ENCODE data around the gene SNX8.
"Not testable (repeated sequence)": the region's sequence is repeated elsewhere in the genome, so short reads cannot be mapped to it uniquely, and the experiment has no call there.

The SNX8 gene

GRCh38 chr7:2326951-2327350 is 12.7 kb upstream of the SNX8 start:
- DNase-seq = no peak

DNA sequence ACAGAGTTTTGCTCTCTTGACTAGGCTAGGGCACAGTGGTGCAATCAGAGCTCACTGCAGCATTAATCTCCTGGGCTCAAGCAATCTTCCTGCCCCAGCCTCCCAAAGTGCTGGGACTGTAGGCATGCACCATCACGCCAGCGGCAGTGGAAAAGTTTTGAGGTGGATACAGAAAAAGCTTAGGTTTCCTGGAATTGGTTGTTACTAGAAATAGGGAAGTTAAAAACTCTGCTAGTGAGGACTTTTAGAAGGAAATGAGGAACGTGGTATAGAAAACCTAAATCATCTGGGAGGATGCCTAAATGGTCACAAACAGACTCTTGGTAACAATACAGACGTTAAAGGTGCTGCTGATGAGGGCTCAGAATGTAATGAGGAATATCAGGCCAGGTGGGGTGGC is 10.9 kb upstream of the SNX8 start:
- no peak for DNase-seq

DNA sequence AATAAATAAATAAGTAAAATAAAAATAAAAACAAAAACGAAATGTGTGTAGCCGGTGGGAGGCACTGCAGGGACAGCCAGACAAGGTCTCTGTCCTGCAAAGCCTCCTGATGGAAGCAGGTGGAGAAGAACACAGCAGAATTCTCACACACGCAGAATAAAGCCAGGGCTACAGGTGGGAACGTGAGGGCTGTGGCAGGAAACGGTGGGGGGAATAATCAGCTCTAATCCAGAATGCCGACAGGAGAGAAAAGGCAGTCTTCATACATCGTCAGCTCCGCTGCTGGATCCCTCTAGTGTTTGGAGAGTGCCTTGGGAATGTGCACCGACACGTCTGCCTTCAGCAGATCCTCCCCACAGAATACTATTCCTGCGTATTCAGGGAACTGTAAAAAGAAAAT is 6.8 kb upstream of the SNX8 start:
- DNase-seq = no peak

GRCh38 chr7:2317556-2318293 is 3.5 kb upstream of the SNX8 start:
- no peak for DNase-seq

DNA sequence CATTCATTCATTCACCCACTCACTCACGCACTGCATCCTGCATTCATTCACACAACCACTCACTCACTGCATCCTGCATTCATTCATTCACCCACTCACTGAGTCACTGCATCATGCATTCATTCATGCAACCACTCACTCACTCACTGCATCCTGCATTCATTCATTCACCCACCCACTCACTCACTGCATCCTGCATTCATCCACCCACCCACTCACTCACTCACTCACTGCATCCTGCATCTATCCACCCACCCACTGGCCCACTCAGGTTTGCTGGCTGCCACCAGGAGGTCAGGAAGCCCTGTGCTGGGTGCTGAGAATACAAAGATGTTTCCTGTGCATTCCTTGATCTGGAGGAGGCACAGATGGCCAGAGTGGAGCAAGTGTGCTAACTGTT is 2.3 kb upstream of the SNX8 start:
- DNase-seq = no peak

DNA sequence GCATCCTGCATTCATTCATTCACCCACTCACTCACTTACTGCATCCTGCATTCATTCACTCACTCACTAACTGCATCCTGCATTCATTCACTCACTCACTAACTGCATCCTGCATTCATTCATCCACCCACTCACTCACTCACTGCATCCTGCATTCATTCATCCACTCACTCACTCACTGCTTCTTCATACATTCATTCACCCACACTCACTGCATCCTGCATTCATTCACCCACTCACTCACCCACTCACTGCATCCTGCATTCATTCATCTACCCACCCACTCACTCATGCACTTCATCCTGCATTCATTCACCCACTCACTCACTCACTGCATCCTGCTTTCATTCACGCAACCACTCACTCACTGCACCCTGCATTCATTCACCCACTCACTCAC is 1.5 kb upstream of the SNX8 start:
- no peak for DNase-seq

DNA sequence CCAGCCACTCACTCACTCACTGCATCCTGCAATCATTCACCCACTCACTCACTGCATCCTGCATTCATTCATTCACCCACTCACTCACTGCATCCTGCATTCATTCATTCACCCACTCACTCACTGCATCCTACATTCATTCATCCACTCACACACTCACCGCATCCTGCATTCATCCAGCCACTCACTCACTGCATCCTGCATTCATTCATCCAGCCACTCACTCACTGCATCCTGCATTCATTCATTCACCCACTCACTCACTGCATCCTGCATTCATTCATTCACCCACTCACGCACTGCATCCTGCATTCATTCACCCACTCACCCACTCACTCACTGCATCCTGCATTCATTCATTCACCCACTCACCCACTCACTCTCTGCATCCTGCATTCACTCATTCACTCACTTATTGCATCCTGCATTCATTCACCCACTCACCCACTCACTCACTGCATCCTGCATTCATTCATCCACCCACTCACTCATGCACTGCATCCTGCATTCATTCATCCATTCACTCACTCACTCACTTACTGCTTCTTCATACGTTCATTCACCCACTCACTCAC is 802 bp upstream of the SNX8 start:
- not testable (repeated sequence) for DNase-seq

GRCh38 chr7:2313450-2314208 is 612 bp downstream of the SNX8 start:
- DNase-seq = no peak

- no peak for DNase-seq
Observed at GRCh38 chr7:2312267-2312929, 1.8 kb downstream of the SNX8 start.

DNA sequence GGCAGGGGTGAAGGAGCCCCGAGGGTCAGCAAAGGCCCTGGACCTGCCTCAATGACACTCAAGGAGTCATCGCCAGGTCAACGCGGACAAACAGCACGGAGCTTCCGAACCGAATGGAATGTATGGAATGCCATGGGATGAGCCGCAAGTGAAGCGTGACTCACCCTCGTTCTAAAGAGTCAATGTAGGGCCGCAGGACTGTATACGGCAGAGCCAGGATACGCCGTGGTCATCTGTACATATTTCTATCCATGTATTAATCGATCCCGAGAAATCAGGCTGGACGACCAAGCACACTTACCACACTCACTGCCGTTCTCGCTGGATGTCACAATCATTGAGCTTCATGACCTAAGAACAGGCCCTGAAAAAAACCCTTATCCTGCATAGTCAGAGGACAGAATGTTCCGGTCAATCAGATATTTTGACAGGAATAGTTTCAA is 4.3 kb downstream of the SNX8 start:
- DNase-seq = no peak

GRCh38 chr7:2307690-2308107 is 6.5 kb downstream of the SNX8 start:
- DNase-seq = no peak

GRCh38 chr7:2306688-2307087 is 7.6 kb downstream of the SNX8 start:
- DNase-seq = no peak

GRCh38 chr7:2305258-2305657 is 9.0 kb downstream of the SNX8 start:
- DNase-seq = not testable (repeated sequence)

DNA sequence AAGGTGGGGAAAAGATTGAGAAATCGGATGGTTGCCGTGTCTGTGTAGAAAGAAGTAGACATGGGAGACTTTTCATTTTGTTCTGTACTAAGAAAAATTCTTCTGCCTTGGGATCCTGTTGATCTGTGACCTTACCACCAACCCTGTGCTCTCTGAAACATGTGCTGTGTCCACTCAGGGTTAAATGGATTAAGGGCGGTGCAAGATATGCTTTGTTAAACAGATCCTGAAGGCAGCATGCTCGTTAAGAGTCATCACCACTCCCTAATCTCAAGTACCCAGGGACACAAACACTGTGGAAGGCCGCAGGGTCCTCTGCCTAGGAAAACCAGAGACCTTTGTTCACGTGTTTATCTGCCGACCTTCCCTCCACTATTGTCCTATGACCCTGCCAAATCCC is 10.7 kb downstream of the SNX8 start:
- not testable (repeated sequence) for DNase-seq

DNA sequence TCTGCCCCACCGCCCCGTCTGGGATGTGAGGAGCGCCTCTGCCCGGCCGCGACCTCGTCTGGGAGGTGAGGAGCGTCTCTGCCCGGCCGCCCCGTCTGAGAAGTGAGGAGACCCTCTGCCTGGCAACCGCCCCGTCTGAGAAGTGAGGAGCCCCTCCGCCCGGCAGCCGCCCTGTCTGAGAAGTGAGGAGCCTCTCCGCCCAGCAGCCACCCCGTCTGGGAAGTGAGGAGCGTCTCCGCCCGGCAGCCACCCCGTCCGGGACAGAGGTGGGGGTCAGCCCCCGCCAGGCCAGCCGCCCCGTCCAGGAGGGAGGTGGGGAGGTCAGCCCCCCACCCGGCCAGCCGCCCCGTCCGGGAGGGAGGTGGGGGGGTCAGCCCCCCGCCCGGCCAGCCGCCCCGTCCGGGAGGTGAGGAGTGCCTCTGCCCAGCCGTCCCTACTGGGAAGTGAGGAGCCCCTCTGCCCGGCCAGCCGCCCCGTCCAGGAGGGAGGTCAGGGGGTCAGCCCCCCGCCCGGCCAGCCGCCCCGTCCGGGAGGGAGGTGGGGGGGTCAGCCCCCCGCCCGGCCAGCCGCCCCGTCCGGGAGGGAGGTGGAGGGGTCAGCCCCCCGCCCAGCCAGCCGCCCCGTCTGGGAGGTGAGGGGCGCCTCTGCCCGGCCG is 11.4 kb downstream of the SNX8 start:
- not testable (repeated sequence) for DNase-seq

DNA sequence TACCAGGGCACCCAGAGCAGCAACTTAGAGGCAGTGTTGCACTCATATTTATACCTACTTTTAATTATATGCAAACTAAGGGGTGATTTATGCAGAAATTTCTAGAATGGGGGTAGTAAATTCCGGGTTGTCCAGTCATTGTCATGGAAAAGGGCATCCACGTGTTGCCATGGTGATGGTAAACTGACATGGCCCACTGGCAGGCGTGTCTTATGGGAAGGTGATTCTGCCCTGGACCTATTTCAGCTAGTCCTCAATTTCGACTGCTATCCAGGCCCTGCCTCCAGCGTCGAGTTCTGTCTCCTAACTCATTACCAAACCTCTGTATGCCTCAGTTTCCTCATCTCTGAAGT is 12.8 kb downstream of the SNX8 start:
- no peak for DNase-seq

DNA sequence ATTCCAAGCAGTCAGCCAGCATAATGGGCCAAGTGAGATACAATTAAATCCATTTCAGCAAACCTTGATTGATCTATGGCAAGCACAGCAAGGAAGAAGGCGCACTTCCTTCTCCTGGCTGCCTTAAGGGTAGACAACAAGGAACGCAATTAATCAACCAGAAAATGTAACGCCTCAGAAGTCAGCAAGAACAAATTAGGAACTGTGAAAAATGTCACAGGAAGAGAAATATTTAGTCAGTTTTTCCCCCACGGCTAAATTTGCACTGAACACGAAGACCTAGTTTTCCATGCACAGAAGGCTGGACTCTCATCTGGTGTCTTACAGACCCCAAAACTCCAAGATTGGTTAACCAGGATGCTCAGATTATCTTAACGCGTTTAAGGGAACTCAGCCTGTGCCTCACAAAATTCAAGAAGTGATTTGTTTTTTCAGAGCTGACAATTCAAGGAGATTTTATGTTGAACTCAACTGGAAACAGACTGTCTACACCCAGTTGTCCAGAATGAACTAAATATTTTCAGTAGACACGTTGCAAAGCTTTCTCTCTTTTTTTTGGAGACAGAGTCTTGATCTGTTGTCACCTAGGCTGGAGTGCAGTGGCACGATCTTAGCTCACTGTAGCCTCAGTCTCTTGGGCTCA is 14.2 kb downstream of the SNX8 start:
- DNase-seq = no peak

- no peak for DNase-seq
Observed at GRCh38 chr7:2299131-2299829, 15.0 kb downstream of the SNX8 start.

DNA sequence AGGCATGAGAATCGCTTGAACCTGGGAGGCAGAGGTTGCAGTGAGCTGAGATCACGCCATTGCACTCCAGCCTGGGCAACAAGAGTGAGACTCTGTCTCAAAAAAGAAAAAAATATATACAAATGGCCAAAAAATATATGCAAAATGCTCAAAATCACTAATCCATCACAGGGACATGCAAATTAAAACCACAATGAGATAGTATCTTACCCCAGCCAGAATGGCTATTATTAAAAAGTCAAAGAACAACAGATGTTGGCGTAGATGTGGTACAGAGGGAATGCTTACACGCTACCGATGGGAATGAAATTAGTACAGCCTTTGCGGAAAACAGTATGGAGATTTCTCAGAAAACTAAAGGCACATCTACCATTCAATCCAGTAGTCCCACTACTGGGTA is 17.4 kb downstream of the SNX8 start:
- DNase-seq = no peak

GRCh38 chr7:2295936-2296620 is 18.2 kb downstream of the SNX8 start:
- no peak for DNase-seq

DNA sequence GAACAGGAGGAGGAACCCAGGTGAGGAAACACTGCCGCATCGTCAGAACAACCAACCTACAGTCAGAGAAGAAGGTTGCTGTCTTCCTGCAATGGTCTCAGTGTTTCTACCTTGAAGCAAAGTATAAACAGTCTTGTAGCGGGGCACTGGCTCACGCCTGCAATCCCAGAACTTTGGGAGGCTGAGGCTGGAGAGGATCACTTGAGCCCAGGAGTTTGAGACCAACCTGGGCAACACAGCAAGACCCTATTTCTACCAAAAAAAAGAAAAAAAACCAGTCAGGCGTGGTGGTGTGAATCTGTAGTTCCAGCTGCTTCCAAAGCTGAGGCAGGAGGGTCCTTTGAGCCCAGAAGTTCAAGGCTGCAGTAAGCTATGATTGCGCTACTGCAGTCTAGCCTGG is 23.4 kb downstream of the SNX8 start:
- no peak for DNase-seq

Data from NCI-H446 treated with DMSO at 0.1 percent for 48 hours (cell line).